HCT116 (cell line): ENCODE measurements around the gene MYH6. TPM values are rescaled to one million over a fixed set of nuclear protein-coding genes. Genes with fewer than 3 reads are reported as not detected.

Experiments used
- ATAC-seq: fragments of 200-7000 bp; cut with Tn5 transposase; 2 replicates; pipeline ENCODE4 v1.9.1; 2020; ENCODE audit warnings: mild to moderate bottlenecking, moderate library complexity
- BruUV-seq: library from RNA; stranded (reverse); fragments of 400-500 nt; replicated peaks from 2 replicates; lab custom pipeline; 2021; lab: Mats Ljungman, UMichigan
- CTCF ChIA-PET: fragments of 300-600 bp; sonication (Branson Sonifier 250); formaldehyde crosslinking; loops from one replicate; lab custom pipeline; 2021; ENCODE audit warnings: antibody characterized with exemption; lab: Charles Lee
- POLR2A ChIA-PET: fragments of 300-600, 350-600 bp; sonication (Branson Sonifier 250); formaldehyde crosslinking; loops from one replicate; lab custom pipeline; 2021; ENCODE audit warnings: antibody characterized with exemption; lab: Charles Lee
- RAD21 ChIA-PET, 2 experiments: fragments of 300-600 bp; sonication (Branson Sonifier 250); formaldehyde crosslinking; loops; one replicate each; lab custom pipeline; 2023; ENCODE audit warnings: low total read pairs in 2 of 2; ENCODE audit not compliant: uncharacterized antibody in 2 of 2, unreplicated experiment in 2 of 2, low non-redundant PET in 1 of 2; lab: Charles Lee
- DNase-seq: peaks from one replicate; pipeline ENCODE4 v3.0.0-alpha.2; 2010; ENCODE audit warnings: low read depth, low spot score
- H2AFZ ChIP-seq: fragments of 200-600 bp; shearing (Covaris generic), sonication (generic); 2 replicates; pipeline ENCODE4 v1.6.1; 2017; ENCODE audit warnings: low read depth, mixed run types, mixed read lengths, antibody characterized with exemption, low read length; ENCODE audit not compliant: poor library complexity, severe bottlenecking
- H3K27ac ChIP-seq: 2 replicates; pipeline ENCODE4 v1.5.1; 2012; ENCODE audit warnings: low read depth, low read length
- H3K27me3 ChIP-seq: fragments of 200-600 bp; sonication (generic); 2 replicates; pipeline ENCODE4 v1.6.1; 2016; ENCODE audit warnings: mixed run types, low read length, mixed read lengths; ENCODE audit not compliant: insufficient read depth
- H3K36me3 ChIP-seq, 2 experiments: fragments of 200-500 bp in 1 of 2; fragments of 200-600 bp in 1 of 2; sonication (Bioruptor generic) in 1 of 2; sonication (generic) in 1 of 2; 2 replicates each; pipeline versions ENCODE4 v1.5.1 to v1.6.1; 2014 to 2016; ENCODE audit warnings: low read length in 2 of 2, inconsistent platforms in 1 of 2, mixed read lengths in 1 of 2, mixed run types in 1 of 2; ENCODE audit not compliant: insufficient read depth in 2 of 2, control insufficient read depth in 1 of 2
- H3K4me1 ChIP-seq, 2 experiments: fragments of 200-600 bp in 1 of 2; sonication (generic) in 1 of 2; 2 replicates each; pipeline versions ENCODE4 v1.5.1 to v1.6.1; 2012 to 2017; ENCODE audit warnings: low read length in 2 of 2, inconsistent platforms in 1 of 2, mild to moderate bottlenecking in 1 of 2, mixed read lengths in 1 of 2, mixed run types in 1 of 2, moderate library complexity in 1 of 2; ENCODE audit not compliant: insufficient read depth in 2 of 2, control insufficient read depth in 1 of 2
- H3K4me2 ChIP-seq: fragments of 200-600 bp; sonication (generic); 2 replicates; pipeline ENCODE4 v1.6.1; 2017; ENCODE audit warnings: mixed run types, low read length, mixed read lengths
- H3K4me3 ChIP-seq, 2 experiments: fragments of 200-600 bp in 1 of 2; sonication (generic) in 1 of 2; replicated peaks in 1 of 2; 2 replicates each; pipeline ENCODE4 v1.5.1; 2011 to 2016; ENCODE audit warnings: low read length in 2 of 2, control low read depth in 1 of 2, low read depth in 1 of 2, mild to moderate bottlenecking in 1 of 2, mixed read lengths in 1 of 2, mixed run types in 1 of 2
- H3K79me2 ChIP-seq: fragments of 200-600 bp; sonication (generic); 2 replicates; pipeline ENCODE4 v1.6.1; 2017; ENCODE audit warnings: mild to moderate bottlenecking, mixed run types, low read length, moderate library complexity, mixed read lengths; ENCODE audit not compliant: insufficient read depth
- H3K9ac ChIP-seq: fragments of 200-600 bp; sonication (generic); 2 replicates; pipeline ENCODE4 v1.6.1; 2016; ENCODE audit warnings: low read length, mixed read lengths
- H3K9me2 ChIP-seq: fragments of 200-600 bp; sonication (generic), shearing (Covaris generic); 2 replicates; pipeline ENCODE4 v1.6.1; 2017; ENCODE audit warnings: mixed run types, mild to moderate bottlenecking, moderate library complexity; ENCODE audit not compliant: insufficient read depth
- H3K9me3 ChIP-seq, 2 experiments: fragments of 200-500 bp in 1 of 2; fragments of 200-600 bp in 1 of 2; sonication (Bioruptor generic) in 1 of 2; sonication (generic) in 1 of 2; 2 replicates each; pipeline ENCODE4 v1.6.1; 2014 to 2017; ENCODE audit warnings: low read length in 2 of 2, mixed read lengths in 2 of 2, inconsistent platforms in 1 of 2, low read depth in 1 of 2, mild to moderate bottlenecking in 1 of 2, mixed run types in 1 of 2, moderate library complexity in 1 of 2; ENCODE audit not compliant: control insufficient read depth in 1 of 2, insufficient read depth in 1 of 2
- H4K20me1 ChIP-seq: fragments of 200-600 bp; sonication (generic), shearing (Covaris generic); 2 replicates; pipeline ENCODE4 v1.6.1; 2017; ENCODE audit warnings: mixed run types, mild to moderate bottlenecking, moderate library complexity; ENCODE audit not compliant: insufficient read depth
- EGR1 ChIP-seq: IDR thresholded peaks from 2 replicates; pipeline ENCODE4 v1.6.1; 2012; ENCODE audit warnings: low read depth
- POLR2AphosphoS5 ChIP-seq: IDR thresholded peaks from 2 replicates; pipeline ENCODE4 v1.6.1; 2011; ENCODE audit warnings: mild to moderate bottlenecking, low read depth, low read length, moderate library complexity
- SIN3A ChIP-seq: IDR thresholded peaks from 2 replicates; pipeline ENCODE4 v1.6.1; 2012; ENCODE audit warnings: low read depth
- YY1 ChIP-seq: IDR thresholded peaks from 2 replicates; pipeline ENCODE4 v1.6.1; 2011; ENCODE audit warnings: low read length, low read depth, moderate library complexity, mild to moderate bottlenecking; ENCODE audit not compliant: insufficient replicate concordance; ENCODE audit errors: extremely low read depth
- intact Hi-C: fragments of 100-400 bp; cut with micrococcal nuclease; formaldehyde crosslinking; loops from 2 replicates; pipeline ENCODE4 v1.10.0; 2022
- total RNA-seq: library from RNA; stranded (reverse); gene quantifications from one replicate; pipeline ENCODE4 v1.2.1, GENCODE V29; 2021; ENCODE audit not compliant: unreplicated experiment
- TF ChIP-seq, protein P1 (sequence below): IDR thresholded peaks from 2 replicates; pipeline ENCODE4 v1.6.1; 2011; ENCODE audit warnings: mild to moderate bottlenecking, low read length, moderate library complexity; ENCODE audit not compliant: insufficient replicate concordance; ENCODE audit errors: extremely low read depth
- TF ChIP-seq, protein P2 (sequence below): IDR thresholded peaks from 2 replicates; pipeline ENCODE4 v1.6.1; 2012

Gene MYH6
- total RNA-seq, 1 experiment from 2014 or later, result not detected

DNA sequence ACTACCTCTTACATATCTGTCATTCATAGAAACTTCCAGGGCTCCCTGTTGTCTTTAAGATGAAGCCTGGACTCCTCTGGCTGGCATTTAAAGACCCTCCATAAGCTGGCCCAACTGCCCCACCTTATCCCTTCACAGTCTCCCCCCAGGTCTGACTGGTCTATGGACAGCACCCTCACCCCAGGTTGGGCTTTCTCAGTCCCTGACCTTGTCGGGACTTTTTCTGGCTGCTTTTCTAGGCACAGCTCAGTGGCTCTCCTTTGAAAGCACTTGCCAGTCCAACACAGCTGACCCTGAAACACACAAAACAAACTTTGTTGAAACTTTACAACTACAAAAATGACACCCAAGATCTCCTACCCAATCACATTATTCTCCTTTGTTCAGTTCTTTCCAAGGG, 41.2 kb upstream of the MYH6 start:
- H3K9me2 ChIP-seq, result no peaks in the 10 kb centered on the region
- RAD21 ChIA-PET, result no interaction called here
- no TSS peak for BruUV-seq
- POLR2A ChIA-PET, result no interaction called here
- ATAC-seq, result no peak
- no peaks in the 10 kb centered on the region for H3K9me3 ChIP-seq
- CTCF ChIA-PET, result no interaction called here
- H3K36me3 ChIP-seq, result no peaks in the 10 kb centered on the region
- no peak for DNase-seq
- H3K27me3 ChIP-seq, result no peaks in the 10 kb centered on the region
- H4K20me1 ChIP-seq, result no peaks in the 10 kb centered on the region
- no peaks in the 10 kb centered on the region for H3K79me2 ChIP-seq
- TF ChIP-seq, protein P1, sequence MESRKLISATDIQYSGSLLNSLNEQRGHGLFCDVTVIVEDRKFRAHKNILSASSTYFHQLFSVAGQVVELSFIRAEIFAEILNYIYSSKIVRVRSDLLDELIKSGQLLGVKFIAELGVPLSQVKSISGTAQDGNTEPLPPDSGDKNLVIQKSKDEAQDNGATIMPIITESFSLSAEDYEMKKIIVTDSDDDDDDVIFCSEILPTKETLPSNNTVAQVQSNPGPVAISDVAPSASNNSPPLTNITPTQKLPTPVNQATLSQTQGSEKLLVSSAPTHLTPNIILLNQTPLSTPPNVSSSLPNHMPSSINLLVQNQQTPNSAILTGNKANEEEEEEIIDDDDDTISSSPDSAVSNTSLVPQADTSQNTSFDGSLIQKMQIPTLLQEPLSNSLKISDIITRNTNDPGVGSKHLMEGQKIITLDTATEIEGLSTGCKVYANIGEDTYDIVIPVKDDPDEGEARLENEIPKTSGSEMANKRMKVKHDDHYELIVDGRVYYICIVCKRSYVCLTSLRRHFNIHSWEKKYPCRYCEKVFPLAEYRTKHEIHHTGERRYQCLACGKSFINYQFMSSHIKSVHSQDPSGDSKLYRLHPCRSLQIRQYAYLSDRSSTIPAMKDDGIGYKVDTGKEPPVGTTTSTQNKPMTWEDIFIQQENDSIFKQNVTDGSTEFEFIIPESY, result no peak
- TF ChIP-seq YY1, result no peak
- TF ChIP-seq, protein P2, sequence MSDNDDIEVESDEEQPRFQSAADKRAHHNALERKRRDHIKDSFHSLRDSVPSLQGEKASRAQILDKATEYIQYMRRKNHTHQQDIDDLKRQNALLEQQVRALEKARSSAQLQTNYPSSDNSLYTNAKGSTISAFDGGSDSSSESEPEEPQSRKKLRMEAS, result no peak
- no peak for TF ChIP-seq EGR1
- no peak for TF ChIP-seq SIN3A
- no peak for TF ChIP-seq POLR2AphosphoS5
- no peak overlapping the region for H3K4me3 ChIP-seq
- no peak overlapping the region for H3K27ac ChIP-seq
- H3K4me2 ChIP-seq, result no peak overlapping the region
- no peaks in the 10 kb centered on the region for H3K4me1 ChIP-seq
- intact Hi-C loops, result no loop called here
- no peak overlapping the region for H3K9ac ChIP-seq
- H2AFZ ChIP-seq, result no peak overlapping the region
